ENCODE results near the gene NINL. TPM values are rescaled to one million over a fixed set of nuclear protein-coding genes. Genes with fewer than 3 reads are reported as not detected.

Gene NINL
- total RNA-seq, 1 experiment from 2014 or later, result 7.2 TPM

GRCh38 chr20:25553819-25554296 lies 31.5 kb downstream of the NINL start:
- no TSS peak for BruUV-seq (replicated peaks)
- Histone ChIP-seq H4K20me1 (ENCODE audit: insufficient read depth) (no peaks in the 10 kb centered on the region), H3K36me3 (ENCODE audit: control insufficient read depth in 1 of 2, insufficient read depth in 2 of 2, low read length in 2 of 2) (no peaks in the 10 kb centered on the region; a peak in 1 of 4 replicates), H3K27me3 (ENCODE audit: insufficient read depth, low read length) (no peaks in the 10 kb centered on the region), H3K9ac (ENCODE audit: low read length) (no peak overlapping the region), H2AFZ (ENCODE audit: low read depth, low read length, poor library complexity, severe bottlenecking) (no peak overlapping the region), H3K79me2 (ENCODE audit: insufficient read depth, low read length) (no peaks in the 10 kb centered on the region), H3K4me1 (ENCODE audit: control insufficient read depth in 1 of 2, insufficient read depth in 2 of 2, low read length in 2 of 2) (peaks cover 9 to 14% of the 10 kb centered on the region in 2 experiments), H3K27ac (ENCODE audit: low read depth, low read length) (no peak overlapping the region), H3K4me2 (ENCODE audit: low read length) (no peak overlapping the region), H3K9me3 (ENCODE audit: control insufficient read depth in 1 of 2, insufficient read depth in 1 of 2, low read depth in 1 of 2, low read length in 2 of 2) (no peaks in the 10 kb centered on the region), H3K9me2 (ENCODE audit: insufficient read depth) (no peaks in the 10 kb centered on the region), H3K4me3 (replicated peaks in 1 of 2; ENCODE audit: low read depth in 1 of 2, low read length in 2 of 2) (no peak overlapping the region)
- no peak for TF ChIP-seq FOSL1 (IDR thresholded peaks at IDR 0.05; ENCODE audit: low read depth)
- TF ChIP-seq ZNF274 (IDR thresholded peaks at IDR 0.05; ENCODE audit: low read depth, low read length), result no peak
- no peak for TF ChIP-seq ZFX (IDR thresholded peaks at IDR 0.05)
- no peak for TF ChIP-seq CBX3 (IDR thresholded peaks at IDR 0.05; ENCODE audit: low read depth)
- TF ChIP-seq CTCF (IDR thresholded peaks at IDR 0.05 in 2 of 3, conservative IDR thresholded peaks at IDR 0.05 in 1 of 3; ENCODE audit: borderline replicate concordance in 1 of 3, insufficient read depth in 1 of 3, low read depth in 2 of 3, low read length in 2 of 3), result no peak
- DNase-seq (ENCODE audit: low read depth, low spot score), result no peak
- POLR2A ChIA-PET, result no interaction called here
- no peak for ATAC-seq
- RAD21 ChIA-PET (ENCODE audit: low non-redundant PET in 1 of 2, low total read pairs in 2 of 2, uncharacterized antibody in 2 of 2, unreplicated experiment in 2 of 2), result no interaction called here
- CTCF ChIA-PET, result no interaction called here
- intact Hi-C loops (cut with micrococcal nuclease), result no loop called here

DNA sequence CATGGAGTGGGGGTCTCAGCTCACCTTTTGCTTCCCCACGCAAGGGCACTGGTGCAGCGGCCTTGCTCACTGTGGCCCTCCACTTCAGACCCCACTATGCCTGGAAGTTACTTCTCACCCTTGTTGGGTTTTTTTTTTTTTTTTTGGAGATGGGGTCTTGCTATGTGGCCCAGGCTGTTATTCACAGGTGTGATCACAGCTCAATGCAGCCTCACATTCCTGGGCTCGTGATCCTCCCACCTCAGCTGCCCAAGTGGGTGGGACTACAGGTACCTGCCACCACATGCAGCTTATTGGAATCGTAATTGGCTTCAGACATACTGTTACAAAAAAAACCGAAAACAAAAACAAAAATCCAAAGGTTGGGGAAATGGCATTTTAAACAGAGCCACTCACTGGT lies 32.4 kb downstream of the NINL start:
- BruUV-seq (replicated peaks), result no TSS peak
- no peak overlapping the region for H3K4me3 ChIP-seq (replicated peaks in 1 of 2; ENCODE audit: low read depth in 1 of 2, low read length in 2 of 2)
- no peak for DNase-seq (ENCODE audit: low read depth, low spot score)
- ChIA-PET RAD21 (ENCODE audit: low non-redundant PET in 1 of 2, low total read pairs in 2 of 2, uncharacterized antibody in 2 of 2, unreplicated experiment in 2 of 2) (interaction anchor here in 1 of 2 experiments (0.7 kb wide), 1 partner anchor 28 kb away, joined by 4 read pairs; no protein-coding TSS in a partner anchor), POLR2A (no interaction called here), CTCF (no interaction called here)
- no peaks in the 10 kb centered on the region for H3K9me2 ChIP-seq (ENCODE audit: insufficient read depth)
- H2AFZ ChIP-seq (ENCODE audit: low read depth, low read length, poor library complexity, severe bottlenecking), result no peak overlapping the region
- no peaks in the 10 kb centered on the region for H3K27me3 ChIP-seq (ENCODE audit: insufficient read depth, low read length)
- no peak for ATAC-seq
- no peak overlapping the region for H3K4me2 ChIP-seq (ENCODE audit: low read length)
- intact Hi-C loops (cut with micrococcal nuclease), result no loop called here
- H3K9me3 ChIP-seq (ENCODE audit: control insufficient read depth in 1 of 2, insufficient read depth in 1 of 2, low read depth in 1 of 2, low read length in 2 of 2), result no peaks in the 10 kb centered on the region
- H3K79me2 ChIP-seq (ENCODE audit: insufficient read depth, low read length), result no peaks in the 10 kb centered on the region
- H4K20me1 ChIP-seq (ENCODE audit: insufficient read depth), result no peaks in the 10 kb centered on the region
- peaks cover 18% of the 10 kb centered on the region in 2 experiments for H3K4me1 ChIP-seq (ENCODE audit: control insufficient read depth in 1 of 2, insufficient read depth in 2 of 2, low read length in 2 of 2)
- no peak overlapping the region for H3K27ac ChIP-seq (ENCODE audit: low read depth, low read length)
- H3K9ac ChIP-seq (ENCODE audit: low read length), result no peak overlapping the region
- H3K36me3 ChIP-seq (ENCODE audit: control insufficient read depth in 1 of 2, insufficient read depth in 2 of 2, low read length in 2 of 2), result no peaks in the 10 kb centered on the region; a peak in 1 of 4 replicates
- no peak for TF ChIP-seq EZH2 (IDR thresholded peaks at IDR 0.05)
- TF ChIP-seq ZFX (IDR thresholded peaks at IDR 0.05), result no peak
- TF ChIP-seq SRF (IDR thresholded peaks at IDR 0.05; ENCODE audit: low read depth), result no peak
- no peak for TF ChIP-seq FOSL1 (IDR thresholded peaks at IDR 0.05; ENCODE audit: low read depth)
- no peak for TF ChIP-seq ELF1 (IDR thresholded peaks at IDR 0.05; ENCODE audit: borderline replicate concordance, low read depth)
- no peak for TF ChIP-seq ZBTB33 (IDR thresholded peaks at IDR 0.05; ENCODE audit: extremely low read depth, insufficient replicate concordance, low read length)
- no peak for TF ChIP-seq RAD21 (IDR thresholded peaks at IDR 0.05; ENCODE audit: low read depth)
- no peak for TF ChIP-seq POLR2A (IDR thresholded peaks at IDR 0.05; ENCODE audit: borderline replicate concordance, extremely low read depth, insufficient read depth, insufficient read length)
- no peak for TF ChIP-seq YY1 (IDR thresholded peaks at IDR 0.05; ENCODE audit: extremely low read depth, insufficient replicate concordance, low read depth, low read length)
- TF ChIP-seq, protein P1, sequence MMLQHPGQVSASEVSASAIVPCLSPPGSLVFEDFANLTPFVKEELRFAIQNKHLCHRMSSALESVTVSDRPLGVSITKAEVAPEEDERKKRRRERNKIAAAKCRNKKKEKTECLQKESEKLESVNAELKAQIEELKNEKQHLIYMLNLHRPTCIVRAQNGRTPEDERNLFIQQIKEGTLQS (IDR thresholded peaks at IDR 0.05), result no peak
- no peak for TF ChIP-seq CTCF (IDR thresholded peaks at IDR 0.05 in 2 of 3, conservative IDR thresholded peaks at IDR 0.05 in 1 of 3; ENCODE audit: borderline replicate concordance in 1 of 3, insufficient read depth in 1 of 3, low read depth in 2 of 3, low read length in 2 of 3)
